GM23338 (cell line): Measurements from ENCODE around the gene DDX31.

ENCODE experiments used
- CREB1 ChIP-seq: fragments of 250-450 bp; sonication (Bioruptor Pico); IDR thresholded peaks from 2 replicates; pipeline ENCODE4 v1.5.0; 2020; ENCODE audit warnings: low read depth, mild to moderate bottlenecking, moderate library complexity
- CTCF ChIP-seq, 2 experiments: fragments of 200-600 bp in 1 of 2; sonication (generic) in 1 of 2; conservative IDR thresholded peaks; 2 replicates each; pipeline versions ENCODE4 v1.5.1 to v1.6.1; 2016 to 2017; ENCODE audit warnings: antibody characterized with exemption in 2 of 2, low read depth in 2 of 2, mild to moderate bottlenecking in 2 of 2, moderate library complexity in 1 of 2
- EZH2 ChIP-seq: fragments of 200-600 bp; sonication (generic); IDR thresholded peaks from one replicate; pipeline ENCODE4 v1.8.0; 2017; ENCODE audit warnings: antibody characterized with exemption, mild to moderate bottlenecking, low read depth; ENCODE audit not compliant: unreplicated experiment
- EZH2phosphoT487 ChIP-seq: fragments of 200-600 bp; sonication (generic); IDR thresholded peaks from one replicate; pipeline ENCODE4 v1.8.1; 2018; ENCODE audit warnings: antibody characterized with exemption; ENCODE audit not compliant: unreplicated experiment
- JUNB ChIP-seq: IDR thresholded peaks from one replicate; pipeline ENCODE4 v1.6.1; 2016; ENCODE audit warnings: antibody characterized with exemption; ENCODE audit not compliant: unreplicated experiment
- NANOG ChIP-seq: IDR thresholded peaks from 2 replicates; pipeline ENCODE4 v1.6.1; 2016; ENCODE audit warnings: antibody characterized with exemption, borderline replicate concordance
- POLR2AphosphoS5 ChIP-seq: IDR thresholded peaks from 2 replicates; pipeline ENCODE4 v1.6.1; 2016; ENCODE audit warnings: antibody characterized with exemption, low read depth
- REST ChIP-seq: IDR thresholded peaks from one replicate; pipeline ENCODE4 v1.6.1; 2018; ENCODE audit warnings: antibody characterized with exemption; ENCODE audit not compliant: unreplicated experiment

- no peak for TF ChIP-seq CTCF (conservative IDR thresholded peaks at IDR 0.05; ENCODE audit: low read depth in 2 of 2)
- no peak for TF ChIP-seq EZH2
- TF ChIP-seq NANOG: no peak
- no peak for TF ChIP-seq POLR2AphosphoS5
- no peak for TF ChIP-seq EZH2phosphoT487
- TF ChIP-seq JUNB: no peak
- no peak for TF ChIP-seq REST
- TF ChIP-seq CREB1: no peak
Measured at GRCh38 chr9:132631280-132631679, 38.5 kb downstream of the DDX31 start.
